ENCODE data around the gene MAPKAPK5. TPM values are rescaled to one million over a fixed set of nuclear protein-coding genes. Genes with fewer than 3 reads are reported as not detected.
A peak's percentile ranks its signal among the peaks of the same experiment; 100 is the strongest.

The MAPKAPK5 gene
- total RNA-seq, 4 donors from 2014 or later, result 73.5 to 768 (median 90.1) TPM

DNA sequence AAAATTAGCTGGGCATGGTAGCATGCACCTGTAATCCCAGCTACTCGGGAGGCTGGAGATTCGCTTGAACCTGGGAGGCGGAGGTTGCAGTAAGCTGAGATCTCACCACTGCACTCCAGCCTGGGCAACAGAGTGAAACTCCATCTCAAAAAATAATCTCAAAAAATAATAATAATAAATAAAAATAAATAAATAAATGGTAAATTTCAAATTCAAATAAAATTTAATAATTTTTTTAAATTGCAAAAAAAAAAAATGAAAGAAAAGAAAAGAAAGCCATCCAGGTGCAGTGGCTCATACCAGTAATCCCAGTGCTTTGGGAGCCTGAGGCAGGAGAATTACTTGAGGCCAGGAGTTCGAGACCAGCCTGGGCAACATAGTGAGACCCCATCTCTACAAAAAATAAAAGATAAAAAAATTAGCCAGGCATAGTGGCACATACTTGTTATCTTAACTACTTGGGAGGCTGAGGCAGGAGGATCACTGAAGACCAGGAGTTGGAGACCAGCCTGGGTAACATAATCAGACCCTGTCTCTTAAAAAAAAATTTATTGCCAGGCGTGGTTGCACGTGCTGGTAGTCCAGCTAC, 38.9 kb upstream of the MAPKAPK5 start:
- 81 to 89% methylated on average over 3 to 6 of the region's 6 CpGs for WGBS, 2 donors (ENCODE audit: low coverage in 1 of 2)
- Histone ChIP-seq H3K4me3 (no peak overlapping the region), H3K4me1 (peaks cover 0 to 9% (median 0%) of the 10 kb centered on the region in 4 donors), H3K36me3 (peaks cover 0 to 67% (median 31%) of the 10 kb centered on the region in 4 donors), H3K27ac (no peak overlapping the region), H3K9me3 (no peaks in the 10 kb centered on the region), H3K27me3 (no peaks in the 10 kb centered on the region)
- DNase-seq, result no peak
- intact Hi-C loops (cut with DNase I; ENCODE audit: low total_unique reads), result no loop called here
- TF ChIP-seq EP300 (IDR thresholded peaks at IDR 0.05; ENCODE audit: low read depth) (no peak), POLR2AphosphoS5 (IDR thresholded peaks at IDR 0.05) (no peak), POLR2A (IDR thresholded peaks at IDR 0.05) (no peak)
- TF ChIP-seq, protein P1, sequence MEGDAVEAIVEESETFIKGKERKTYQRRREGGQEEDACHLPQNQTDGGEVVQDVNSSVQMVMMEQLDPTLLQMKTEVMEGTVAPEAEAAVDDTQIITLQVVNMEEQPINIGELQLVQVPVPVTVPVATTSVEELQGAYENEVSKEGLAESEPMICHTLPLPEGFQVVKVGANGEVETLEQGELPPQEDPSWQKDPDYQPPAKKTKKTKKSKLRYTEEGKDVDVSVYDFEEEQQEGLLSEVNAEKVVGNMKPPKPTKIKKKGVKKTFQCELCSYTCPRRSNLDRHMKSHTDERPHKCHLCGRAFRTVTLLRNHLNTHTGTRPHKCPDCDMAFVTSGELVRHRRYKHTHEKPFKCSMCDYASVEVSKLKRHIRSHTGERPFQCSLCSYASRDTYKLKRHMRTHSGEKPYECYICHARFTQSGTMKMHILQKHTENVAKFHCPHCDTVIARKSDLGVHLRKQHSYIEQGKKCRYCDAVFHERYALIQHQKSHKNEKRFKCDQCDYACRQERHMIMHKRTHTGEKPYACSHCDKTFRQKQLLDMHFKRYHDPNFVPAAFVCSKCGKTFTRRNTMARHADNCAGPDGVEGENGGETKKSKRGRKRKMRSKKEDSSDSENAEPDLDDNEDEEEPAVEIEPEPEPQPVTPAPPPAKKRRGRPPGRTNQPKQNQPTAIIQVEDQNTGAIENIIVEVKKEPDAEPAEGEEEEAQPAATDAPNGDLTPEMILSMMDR (IDR thresholded peaks at IDR 0.05), result no peak
- in situ Hi-C loops (cut with MboI; ENCODE audit: low pct_ligation_motif_present in 1 of 4, low pct_unique_long_range_greater_than_20kb in 1 of 4, low sequenced_read_pairs in 3 of 4), result loop anchor here in 3 of 4 donors (10.0 kb wide), 1 partner anchor 48 kb away; no protein-coding TSS in a partner anchor

DNA sequence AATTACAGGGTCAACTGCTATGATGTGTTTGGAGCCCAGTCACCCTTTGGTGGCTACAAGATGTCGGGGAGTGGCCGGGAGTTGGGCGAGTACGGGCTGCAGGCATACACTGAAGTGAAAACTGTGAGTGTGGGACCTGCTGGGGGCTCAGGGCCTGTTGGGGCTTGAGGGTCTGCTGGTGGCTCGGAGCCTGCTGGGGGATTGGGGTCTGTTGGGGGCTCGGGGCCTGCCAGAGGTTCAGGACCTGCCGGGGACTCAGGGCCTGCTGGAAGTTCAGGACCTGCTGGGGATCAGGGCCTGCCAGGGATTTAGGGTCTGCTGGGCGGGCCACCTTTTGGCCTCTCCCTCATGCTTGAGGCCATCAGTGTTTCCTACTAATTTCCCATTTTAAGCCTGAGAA, 38.2 kb upstream of the MAPKAPK5 start:
- Histone ChIP-seq H3K9me3 (no peaks in the 10 kb centered on the region), H3K36me3 (peaks cover 0 to 68% (median 31%) of the 10 kb centered on the region in 4 donors), H3K27ac (no peak overlapping the region), H3K4me1 (peaks cover 0 to 9% (median 0%) of the 10 kb centered on the region in 4 donors), H3K27me3 (no peaks in the 10 kb centered on the region), H3K4me3 (no peak overlapping the region)
- intact Hi-C loops (cut with DNase I; ENCODE audit: low total_unique reads) (no loop called here), in situ Hi-C loops (cut with MboI; ENCODE audit: low pct_ligation_motif_present in 1 of 4, low pct_unique_long_range_greater_than_20kb in 1 of 4, low sequenced_read_pairs in 3 of 4) (loop anchor here in 3 of 4 donors (10.0 kb wide), 1 partner anchor 49 kb away; no protein-coding TSS in a partner anchor)
- TF ChIP-seq EP300 (IDR thresholded peaks at IDR 0.05; ENCODE audit: low read depth), result no peak
- TF ChIP-seq, protein P1 (IDR thresholded peaks at IDR 0.05), result no peak
- no peak for TF ChIP-seq POLR2A (IDR thresholded peaks at IDR 0.05)
- no peak for TF ChIP-seq POLR2AphosphoS5 (IDR thresholded peaks at IDR 0.05)
- DNase-seq, result no peak
- 89% methylated on average over 8 of the region's 8 CpGs; no CpG with 5 or more reads in 1 of the 2 donors for WGBS, 2 donors (ENCODE audit: low coverage in 1 of 2)

DNA sequence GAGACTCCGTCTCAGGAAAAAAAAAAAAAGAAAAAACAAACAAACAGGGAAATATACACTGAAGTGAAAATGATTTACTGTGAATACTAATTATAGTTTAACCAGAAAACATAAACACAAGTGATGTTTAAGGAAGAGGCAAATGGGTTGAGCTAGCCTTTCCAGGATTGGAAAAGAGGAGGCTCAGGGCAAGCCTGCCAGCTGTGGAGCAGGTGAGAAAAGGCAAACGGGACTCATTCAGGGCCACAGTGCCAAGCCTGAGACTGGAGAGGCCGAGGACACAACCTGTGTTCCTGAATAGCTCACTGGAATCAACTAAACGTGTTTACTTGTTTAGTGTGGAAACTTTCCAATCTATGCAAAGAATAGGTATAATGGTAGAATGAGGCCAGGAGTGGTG, 35.7 kb upstream of the MAPKAPK5 start:
- H3K36me3 ChIP-seq, result peaks cover 0 to 63% (median 31%) of the 10 kb centered on the region in 4 donors
- no peaks in the 10 kb centered on the region for H3K9me3 ChIP-seq
- TF ChIP-seq POLR2AphosphoS5 (IDR thresholded peaks at IDR 0.05), result no peak
- TF ChIP-seq POLR2A (IDR thresholded peaks at IDR 0.05), result no peak
- TF ChIP-seq, protein P1 (IDR thresholded peaks at IDR 0.05), result no peak
- no peak for TF ChIP-seq EP300 (IDR thresholded peaks at IDR 0.05; ENCODE audit: low read depth)
- in situ Hi-C loops (cut with MboI; ENCODE audit: low pct_ligation_motif_present in 1 of 4, low pct_unique_long_range_greater_than_20kb in 1 of 4, low sequenced_read_pairs in 3 of 4) (loop anchor here in 3 of 4 donors (10.0 kb wide), 1 partner anchor 52 kb away; no protein-coding TSS in a partner anchor), intact Hi-C loops (cut with DNase I; ENCODE audit: low total_unique reads) (no loop called here)
- 50 to 74% methylated on average over 1 to 4 of the region's 4 CpGs for WGBS, 2 donors (ENCODE audit: low coverage in 1 of 2)
- no peaks in the 10 kb centered on the region for H3K27me3 ChIP-seq
- peaks cover 0 to 9% (median 0%) of the 10 kb centered on the region in 4 donors for H3K4me1 ChIP-seq
- DNase-seq, result no peak
- peak overlapping the region in 3 of 4 donors; percentile 23 to 59 (median 58) for H3K27ac ChIP-seq
- H3K4me3 ChIP-seq, result no peak overlapping the region

DNA sequence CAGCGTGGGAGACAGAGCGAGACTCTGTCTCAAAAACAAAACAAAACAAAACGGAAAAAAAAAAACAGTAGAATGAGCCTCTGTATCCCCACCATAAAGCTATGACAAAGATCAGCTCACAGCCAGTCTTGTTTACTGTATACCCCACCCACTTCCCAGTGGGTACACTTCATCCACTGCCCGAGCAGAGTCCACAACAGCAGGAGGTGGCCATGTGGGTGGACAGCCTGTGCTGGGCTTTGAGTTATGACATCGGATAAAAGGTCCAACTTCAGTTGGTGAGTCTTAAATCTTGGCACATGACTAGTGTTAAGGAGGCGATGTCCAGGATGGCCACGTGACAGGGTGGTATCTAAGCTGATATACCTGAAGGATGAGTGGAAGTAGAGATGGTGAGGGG, 34.8 kb upstream of the MAPKAPK5 start:
- Histone ChIP-seq H3K27me3 (no peaks in the 10 kb centered on the region), H3K27ac (peak overlapping the region in 3 of 4 donors; percentile 23 to 59 (median 58)), H3K4me3 (no peak overlapping the region), H3K9me3 (no peaks in the 10 kb centered on the region), H3K36me3 (peaks cover 0 to 54% (median 27%) of the 10 kb centered on the region in 4 donors), H3K4me1 (peaks cover 0 to 9% (median 0%) of the 10 kb centered on the region in 4 donors)
- TF ChIP-seq POLR2A (IDR thresholded peaks at IDR 0.05) (no peak), POLR2AphosphoS5 (IDR thresholded peaks at IDR 0.05) (no peak), EP300 (IDR thresholded peaks at IDR 0.05; ENCODE audit: low read depth) (no peak)
- TF ChIP-seq, protein P1 (IDR thresholded peaks at IDR 0.05), result no peak
- intact Hi-C loops (cut with DNase I; ENCODE audit: low total_unique reads) (no loop called here), in situ Hi-C loops (cut with MboI; ENCODE audit: low pct_ligation_motif_present in 1 of 4, low pct_unique_long_range_greater_than_20kb in 1 of 4, low sequenced_read_pairs in 3 of 4) (loop anchor here in 3 of 4 donors (10.0 kb wide), 1 partner anchor 52 kb away; no protein-coding TSS in a partner anchor)
- peak; percentile 39 for DNase-seq
- 72% methylated on average over 7 of the region's 7 CpGs; no CpG with 5 or more reads in 1 of the 2 donors for WGBS, 2 donors (ENCODE audit: low coverage in 1 of 2)

All from transverse colon (tissue), 4 donors.